ENCODE results near the gene TMEM43.

TMEM43 gene

GRCh38 chr3:14137004-14137403, 12.2 kb downstream of the TMEM43 start:
- TF ChIP-seq CTCF (IDR thresholded peaks at IDR 0.05; ENCODE audit: borderline replicate concordance, control extremely low read depth, extremely low read depth, insufficient read depth, missing control alignments) = no peak
- DNase-seq (ENCODE audit: low spot score) = no peak
- in situ Hi-C loops (cut with MboI; ENCODE audit: low sequenced_read_pairs, unreplicated experiment) = no loop called here

- DNase-seq (ENCODE audit: low spot score) = no peak
- TF ChIP-seq CTCF (IDR thresholded peaks at IDR 0.05; ENCODE audit: borderline replicate concordance, control extremely low read depth, extremely low read depth, insufficient read depth, missing control alignments) = no peak
- in situ Hi-C loops (cut with MboI; ENCODE audit: low sequenced_read_pairs, unreplicated experiment) = no loop called here
Measured at GRCh38 chr3:14137445-14137844, 12.6 kb downstream of the TMEM43 start.

GRCh38 chr3:14138109-14138877, 13.4 kb downstream of the TMEM43 start:
- in situ Hi-C loops (cut with MboI; ENCODE audit: low sequenced_read_pairs, unreplicated experiment) = no loop called here
- no peak for DNase-seq (ENCODE audit: low spot score)

GRCh38 chr3:14138878-14139655, 14.2 kb downstream of the TMEM43 start:
- in situ Hi-C loops (cut with MboI; ENCODE audit: low sequenced_read_pairs, unreplicated experiment) = no loop called here
- DNase-seq (ENCODE audit: low spot score) = no peak
- no peak for TF ChIP-seq CTCF (IDR thresholded peaks at IDR 0.05; ENCODE audit: borderline replicate concordance, control extremely low read depth, extremely low read depth, insufficient read depth, missing control alignments)

More at GRCh38 chr3:14138109-14138877, 13.4 kb downstream of the TMEM43 start:
- TF ChIP-seq CTCF (IDR thresholded peaks at IDR 0.05; ENCODE audit: borderline replicate concordance, control extremely low read depth, extremely low read depth, insufficient read depth, missing control alignments) = no peak

- DNase-seq (ENCODE audit: low spot score) = no peak
- TF ChIP-seq CTCF (IDR thresholded peaks at IDR 0.05; ENCODE audit: borderline replicate concordance, control extremely low read depth, extremely low read depth, insufficient read depth, missing control alignments) = no peak
- in situ Hi-C loops (cut with MboI; ENCODE audit: low sequenced_read_pairs, unreplicated experiment) = no loop called here
Measured at GRCh38 chr3:14139771-14140170, 14.9 kb downstream of the TMEM43 start.

- no peak for DNase-seq (ENCODE audit: low spot score)
- in situ Hi-C loops (cut with MboI; ENCODE audit: low sequenced_read_pairs, unreplicated experiment) = no loop called here
- TF ChIP-seq CTCF (IDR thresholded peaks at IDR 0.05; ENCODE audit: borderline replicate concordance, control extremely low read depth, extremely low read depth, insufficient read depth, missing control alignments) = no peak
Measured at GRCh38 chr3:14140668-14141067, 15.8 kb downstream of the TMEM43 start.

Measured in GM13976 (cell line).